HepG2 (cell line): ENCODE results near the gene PKLR. TPM values are rescaled to one million over a fixed set of nuclear protein-coding genes. Genes with fewer than 3 reads are reported as not detected.
A peak's percentile ranks its signal among the peaks of the same experiment; 100 is the strongest.

Experiments
- ERF ChIP-seq: IDR thresholded peaks from 2 replicates; pipeline ENCODE4 v1.6.1; 2018; ENCODE audit warnings: missing biosample characterization, missing genetic modification reagents
- FIP1L1 ChIP-seq: fragments of 200-400 bp; formaldehyde crosslinking; IDR thresholded peaks from 2 replicates; pipeline ENCODE4 v1.6.1; 2018; ENCODE audit warnings: low read depth, mild to moderate bottlenecking, low read length, moderate library complexity, borderline replicate concordance; ENCODE audit not compliant: insufficient read depth
- NFYB ChIP-seq: sonication (generic); formaldehyde crosslinking; IDR thresholded peaks from 2 replicates; pipeline ENCODE4 v1.4.0; 2020; ENCODE audit warnings: missing genetic modification reagents
- SOX5 ChIP-seq: IDR thresholded peaks from 2 replicates; pipeline ENCODE4 v1.6.1; 2016; ENCODE audit warnings: borderline replicate concordance
- SP1 ChIP-seq, 2 experiments: fragments of 450-650 bp in 1 of 2; sonication (generic) in 1 of 2; formaldehyde crosslinking in 1 of 2; IDR thresholded peaks; 2 replicates each; pipeline versions ENCODE4 v1.4.0 to v1.6.1; 2016 to 2020; ENCODE audit warnings: missing genetic modification reagents in 1 of 2
- YEATS4 ChIP-seq: sonication (generic); formaldehyde crosslinking; IDR thresholded peaks from 2 replicates; pipeline ENCODE4 v1.4.0; 2020; ENCODE audit warnings: missing genetic modification reagents, borderline replicate concordance
- ZNF124 ChIP-seq: sonication (generic); formaldehyde crosslinking; IDR thresholded peaks from 2 replicates; pipeline ENCODE4 v1.4.0; 2020; ENCODE audit warnings: missing genetic modification reagents
- ZNF207 ChIP-seq: fragments of 450-650 bp; IDR thresholded peaks from 2 replicates; pipeline ENCODE4 v1.6.1; 2016; ENCODE audit warnings: antibody characterized with exemption, borderline replicate concordance
- ZNF543 ChIP-seq: sonication (generic); formaldehyde crosslinking; IDR thresholded peaks from 2 replicates; pipeline ENCODE4 v1.4.0; 2020; ENCODE audit warnings: mild to moderate bottlenecking, missing genetic modification reagents
- ZNF552 ChIP-seq: sonication (generic); formaldehyde crosslinking; IDR thresholded peaks from 2 replicates; pipeline ENCODE4 v1.9.0; 2022; ENCODE audit warnings: missing genetic modification reagents, mild to moderate bottlenecking, borderline replicate concordance
- polyA plus RNA-seq, 8 experiments: library from polyadenylated mRNA; depleted of rRNA in 3 of 8; stranded (reverse) in 7 of 8; unstranded in 1 of 8; fragments of >200 nt; fragmentation: Illumina TruSeq in 4 of 8; extraction: Trizol in 4 of 8; gene quantifications; 2 replicates each; pipeline versions ENCODE4 v1.2.1 to v1.2.3, GENCODE V29; 2011 to 2016; ENCODE audit warnings: low read depth in 4 of 8, missing spikeins in 1 of 8, mixed read lengths in 1 of 8; ENCODE audit not compliant: insufficient read depth in 1 of 8
- total RNA-seq, 5 experiments: library from RNA; depleted of rRNA; stranded (reverse); fragments of >200 nt; fragmentation: Illumina TruSeq; extraction: Trizol; gene quantifications; 2 replicates each; pipeline ENCODE4 v1.2.3, GENCODE V29; 2016; ENCODE audit warnings: low read depth in 1 of 5
- TF ChIP-seq, protein P1 (sequence below): sonication (generic); formaldehyde crosslinking; IDR thresholded peaks from 2 replicates; pipeline ENCODE4 v1.9.0; 2021; ENCODE audit warnings: missing genetic modification reagents, borderline replicate concordance
- TF ChIP-seq, protein P2 (sequence below): sonication (generic); formaldehyde crosslinking; IDR thresholded peaks from 2 replicates; pipeline ENCODE4 v1.8.0; 2022; ENCODE audit warnings: mild to moderate bottlenecking, missing genetic modification reagents, moderate library complexity
- TF ChIP-seq, protein P3 (sequence below): sonication (generic); formaldehyde crosslinking; IDR thresholded peaks from 2 replicates; pipeline ENCODE4 v1.5.0; 2020; ENCODE audit warnings: mild to moderate bottlenecking, missing genetic modification reagents, borderline replicate concordance
- TF ChIP-seq, protein P4 (sequence below): sonication (generic); formaldehyde crosslinking; IDR thresholded peaks from 2 replicates; pipeline ENCODE4 v1.4.0; 2020; ENCODE audit warnings: missing genetic modification reagents, borderline replicate concordance
- TF ChIP-seq, protein P5 (sequence below): sonication (generic); formaldehyde crosslinking; IDR thresholded peaks from 2 replicates; pipeline ENCODE4 v1.8.0; 2022; ENCODE audit warnings: low read depth, missing genetic modification reagents

The PKLR gene
- total and polyA plus RNA-seq, 2 of the 13 experiments (the other 11 are each of a cell fraction or from before 2014, with no cell fraction given) = 10.3 to 29.3 TPM

DNA sequence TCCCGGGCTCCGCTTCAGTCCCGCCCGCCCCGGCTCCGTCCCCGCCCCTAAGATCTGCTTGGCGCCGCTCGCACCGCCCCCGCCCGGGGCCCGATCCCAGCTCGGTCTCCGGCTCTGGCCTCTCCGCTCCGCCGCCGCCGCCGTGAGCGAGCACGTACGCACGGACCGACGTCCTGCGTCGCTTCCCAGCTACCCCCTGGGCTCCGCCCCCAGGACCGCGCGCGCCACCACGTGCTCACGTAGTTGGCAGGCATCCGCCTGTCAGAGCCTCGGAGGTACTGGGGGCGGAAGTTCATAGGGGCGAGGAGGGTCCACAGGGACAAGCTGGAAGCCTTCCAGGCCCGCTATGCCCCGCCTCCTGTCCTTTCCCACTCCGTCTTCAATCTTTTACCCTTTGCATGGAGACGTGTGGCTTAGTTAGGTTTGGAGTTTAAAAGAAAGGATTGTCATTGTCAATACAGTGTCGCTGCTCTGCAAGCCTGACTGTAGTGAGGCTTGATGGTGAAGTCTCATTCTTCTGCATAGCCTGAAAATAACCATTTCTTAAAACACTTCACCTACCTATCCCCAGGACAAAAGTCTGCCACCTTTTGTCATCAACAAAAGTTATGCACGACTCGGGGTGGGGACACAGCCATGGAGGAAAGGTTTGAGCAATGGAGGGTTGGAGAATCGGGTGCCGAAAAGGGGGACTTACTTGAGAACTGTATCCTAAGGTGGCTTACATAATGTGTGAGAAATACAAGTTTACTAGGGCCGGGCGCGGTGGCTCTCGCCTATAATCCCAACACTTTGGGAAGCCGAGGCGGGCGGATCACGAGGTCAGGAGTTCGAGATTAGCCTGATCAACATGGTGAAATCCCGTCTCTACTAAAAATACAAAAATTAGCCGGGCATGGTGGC is 27.6 kb downstream of the PKLR start, which contains the start of gene CLK2 (continued):
- TF ChIP-seq, protein P1, sequence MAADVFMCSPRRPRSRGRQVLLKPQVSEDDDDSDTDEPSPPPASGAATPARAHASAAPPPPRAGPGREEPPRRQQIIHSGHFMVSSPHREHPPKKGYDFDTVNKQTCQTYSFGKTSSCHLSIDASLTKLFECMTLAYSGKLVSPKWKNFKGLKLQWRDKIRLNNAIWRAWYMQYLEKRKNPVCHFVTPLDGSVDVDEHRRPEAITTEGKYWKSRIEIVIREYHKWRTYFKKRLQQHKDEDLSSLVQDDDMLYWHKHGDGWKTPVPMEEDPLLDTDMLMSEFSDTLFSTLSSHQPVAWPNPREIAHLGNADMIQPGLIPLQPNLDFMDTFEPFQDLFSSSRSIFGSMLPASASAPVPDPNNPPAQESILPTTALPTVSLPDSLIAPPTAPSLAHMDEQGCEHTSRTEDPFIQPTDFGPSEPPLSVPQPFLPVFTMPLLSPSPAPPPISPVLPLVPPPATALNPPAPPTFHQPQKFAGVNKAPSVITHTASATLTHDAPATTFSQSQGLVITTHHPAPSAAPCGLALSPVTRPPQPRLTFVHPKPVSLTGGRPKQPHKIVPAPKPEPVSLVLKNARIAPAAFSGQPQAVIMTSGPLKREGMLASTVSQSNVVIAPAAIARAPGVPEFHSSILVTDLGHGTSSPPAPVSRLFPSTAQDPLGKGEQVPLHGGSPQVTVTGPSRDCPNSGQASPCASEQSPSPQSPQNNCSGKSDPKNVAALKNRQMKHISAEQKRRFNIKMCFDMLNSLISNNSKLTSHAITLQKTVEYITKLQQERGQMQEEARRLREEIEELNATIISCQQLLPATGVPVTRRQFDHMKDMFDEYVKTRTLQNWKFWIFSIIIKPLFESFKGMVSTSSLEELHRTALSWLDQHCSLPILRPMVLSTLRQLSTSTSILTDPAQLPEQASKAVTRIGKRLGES (CRISPR knock-in tag) = no peak
- TF ChIP-seq ZNF124 (no peak), FIP1L1 (no peak), ZNF552 (CRISPR knock-in tag) (no peak), ZNF207 (no peak), YEATS4 (CRISPR knock-in tag) (peak; percentile 96), ZNF543 (CRISPR knock-in tag) (no peak), NFYB (CRISPR knock-in tag) (peak; percentile 68), SOX5 (no peak; the same call in 1 of the 2 replicates), SP1 (IDR thresholded peaks at IDR 0.05) (no peak), SP1 (CRISPR knock-in tag; IDR thresholded peaks at IDR 0.05) (peak; percentile 90), ERF (CRISPR knock-in tag) (peak; percentile 57; the same call in 1 of the 2 replicates)
- TF ChIP-seq, protein P2, sequence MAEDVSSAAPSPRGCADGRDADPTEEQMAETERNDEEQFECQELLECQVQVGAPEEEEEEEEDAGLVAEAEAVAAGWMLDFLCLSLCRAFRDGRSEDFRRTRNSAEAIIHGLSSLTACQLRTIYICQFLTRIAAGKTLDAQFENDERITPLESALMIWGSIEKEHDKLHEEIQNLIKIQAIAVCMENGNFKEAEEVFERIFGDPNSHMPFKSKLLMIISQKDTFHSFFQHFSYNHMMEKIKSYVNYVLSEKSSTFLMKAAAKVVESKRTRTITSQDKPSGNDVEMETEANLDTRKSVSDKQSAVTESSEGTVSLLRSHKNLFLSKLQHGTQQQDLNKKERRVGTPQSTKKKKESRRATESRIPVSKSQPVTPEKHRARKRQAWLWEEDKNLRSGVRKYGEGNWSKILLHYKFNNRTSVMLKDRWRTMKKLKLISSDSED (CRISPR knock-in tag) = no peak
- TF ChIP-seq, protein P3, sequence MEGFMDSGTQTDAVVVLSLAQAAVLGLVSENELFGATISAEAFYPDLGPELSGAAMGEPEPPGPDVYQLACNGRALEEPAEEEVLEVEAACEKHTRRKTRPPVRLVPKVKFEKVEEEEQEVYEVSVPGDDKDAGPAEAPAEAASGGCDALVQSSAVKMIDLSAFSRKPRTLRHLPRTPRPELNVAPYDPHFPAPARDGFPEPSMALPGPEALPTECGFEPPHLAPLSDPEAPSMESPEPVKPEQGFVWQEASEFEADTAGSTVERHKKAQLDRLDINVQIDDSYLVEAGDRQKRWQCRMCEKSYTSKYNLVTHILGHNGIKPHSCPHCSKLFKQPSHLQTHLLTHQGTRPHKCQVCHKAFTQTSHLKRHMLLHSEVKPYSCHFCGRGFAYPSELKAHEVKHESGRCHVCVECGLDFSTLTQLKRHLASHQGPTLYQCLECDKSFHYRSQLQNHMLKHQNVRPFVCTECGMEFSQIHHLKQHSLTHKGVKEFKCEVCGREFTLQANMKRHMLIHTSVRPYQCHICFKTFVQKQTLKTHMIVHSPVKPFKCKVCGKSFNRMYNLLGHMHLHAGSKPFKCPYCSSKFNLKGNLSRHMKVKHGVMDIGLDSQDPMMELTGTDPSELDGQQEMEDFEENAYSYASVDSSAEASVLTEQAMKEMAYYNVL (CRISPR knock-in tag) = no peak
- TF ChIP-seq, protein P4, sequence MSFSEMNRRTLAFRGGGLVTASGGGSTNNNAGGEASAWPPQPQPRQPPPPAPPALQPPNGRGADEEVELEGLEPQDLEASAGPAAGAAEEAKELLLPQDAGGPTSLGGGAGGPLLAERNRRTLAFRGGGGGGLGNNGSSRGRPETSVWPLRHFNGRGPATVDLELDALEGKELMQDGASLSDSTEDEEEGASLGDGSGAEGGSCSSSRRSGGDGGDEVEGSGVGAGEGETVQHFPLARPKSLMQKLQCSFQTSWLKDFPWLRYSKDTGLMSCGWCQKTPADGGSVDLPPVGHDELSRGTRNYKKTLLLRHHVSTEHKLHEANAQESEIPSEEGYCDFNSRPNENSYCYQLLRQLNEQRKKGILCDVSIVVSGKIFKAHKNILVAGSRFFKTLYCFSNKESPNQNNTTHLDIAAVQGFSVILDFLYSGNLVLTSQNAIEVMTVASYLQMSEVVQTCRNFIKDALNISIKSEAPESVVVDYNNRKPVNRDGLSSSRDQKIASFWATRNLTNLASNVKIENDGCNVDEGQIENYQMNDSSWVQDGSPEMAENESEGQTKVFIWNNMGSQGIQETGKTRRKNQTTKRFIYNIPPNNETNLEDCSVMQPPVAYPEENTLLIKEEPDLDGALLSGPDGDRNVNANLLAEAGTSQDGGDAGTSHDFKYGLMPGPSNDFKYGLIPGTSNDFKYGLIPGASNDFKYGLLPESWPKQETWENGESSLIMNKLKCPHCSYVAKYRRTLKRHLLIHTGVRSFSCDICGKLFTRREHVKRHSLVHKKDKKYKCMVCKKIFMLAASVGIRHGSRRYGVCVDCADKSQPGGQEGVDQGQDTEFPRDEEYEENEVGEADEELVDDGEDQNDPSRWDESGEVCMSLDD (CRISPR knock-in tag) = no peak
- TF ChIP-seq, protein P5, sequence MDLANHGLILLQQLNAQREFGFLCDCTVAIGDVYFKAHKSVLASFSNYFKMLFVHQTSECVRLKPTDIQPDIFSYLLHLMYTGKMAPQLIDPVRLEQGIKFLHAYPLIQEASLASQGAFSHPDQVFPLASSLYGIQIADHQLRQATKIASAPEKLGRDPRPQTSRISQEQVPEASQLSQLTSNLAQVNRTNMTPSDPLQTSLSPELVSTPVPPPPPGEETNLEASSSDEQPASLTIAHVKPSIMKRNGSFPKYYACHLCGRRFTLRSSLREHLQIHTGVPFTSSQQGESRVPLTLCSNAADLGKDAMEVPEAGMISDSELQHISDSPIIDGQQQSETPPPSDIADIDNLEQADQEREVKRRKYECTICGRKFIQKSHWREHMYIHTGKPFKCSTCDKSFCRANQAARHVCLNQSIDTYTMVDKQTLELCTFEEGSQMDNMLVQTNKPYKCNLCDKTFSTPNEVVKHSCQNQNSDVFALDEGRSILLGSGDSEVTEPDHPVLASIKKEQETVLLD (CRISPR knock-in tag) = peak; percentile 96
